H54 (cell line): Measurements from ENCODE around the gene TMEM107.

ENCODE experiments used
- DNase-seq: peaks from one replicate; pipeline ENCODE4 v3.0.0; 2011; ENCODE audit warnings: low spot score, mixed read lengths; ENCODE audit not compliant: insufficient read length
- FAIRE-seq: peaks from 3 replicates; lab custom pipeline; 2011; peaks lifted over from hg19 to GRCh38; lab: Jason Lieb, UNC
- POLR2A ChIP-seq: IDR thresholded peaks from 2 replicates; pipeline ENCODE4 v1.6.1; 2011; ENCODE audit warnings: low read depth, mild to moderate bottlenecking, low read length

TMEM107 gene

DNA sequence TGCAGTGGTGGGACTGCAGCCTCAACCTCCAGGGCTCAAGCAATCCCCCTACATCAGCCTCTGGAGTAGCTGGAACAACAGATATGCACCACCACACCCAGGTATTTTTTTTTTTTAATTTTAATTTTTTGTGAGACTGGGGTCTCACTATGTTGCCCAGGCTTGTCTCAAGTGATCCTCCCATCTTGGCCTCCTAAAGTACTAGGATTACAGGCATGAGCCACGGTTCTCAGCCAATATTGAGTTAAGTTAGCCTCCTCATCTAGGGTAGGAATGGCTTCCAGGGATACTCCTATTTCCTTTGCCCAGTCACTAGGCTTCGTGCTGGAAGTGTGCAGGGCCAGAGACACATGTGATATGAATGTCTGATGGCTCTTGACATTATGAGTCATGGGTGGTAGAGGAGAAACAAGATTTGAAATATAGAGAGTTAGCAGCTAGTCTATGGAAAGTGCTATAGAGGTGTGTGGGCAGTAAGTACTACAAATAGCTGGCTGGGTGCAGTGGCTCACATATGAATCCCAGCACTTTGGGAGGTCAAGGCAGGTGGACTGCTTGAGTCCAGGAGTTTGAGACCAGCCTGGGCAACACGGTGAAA, 44.2 kb downstream of the TMEM107 start:
- DNase-seq (no peak), FAIRE-seq (peak; percentile 6)

DNA sequence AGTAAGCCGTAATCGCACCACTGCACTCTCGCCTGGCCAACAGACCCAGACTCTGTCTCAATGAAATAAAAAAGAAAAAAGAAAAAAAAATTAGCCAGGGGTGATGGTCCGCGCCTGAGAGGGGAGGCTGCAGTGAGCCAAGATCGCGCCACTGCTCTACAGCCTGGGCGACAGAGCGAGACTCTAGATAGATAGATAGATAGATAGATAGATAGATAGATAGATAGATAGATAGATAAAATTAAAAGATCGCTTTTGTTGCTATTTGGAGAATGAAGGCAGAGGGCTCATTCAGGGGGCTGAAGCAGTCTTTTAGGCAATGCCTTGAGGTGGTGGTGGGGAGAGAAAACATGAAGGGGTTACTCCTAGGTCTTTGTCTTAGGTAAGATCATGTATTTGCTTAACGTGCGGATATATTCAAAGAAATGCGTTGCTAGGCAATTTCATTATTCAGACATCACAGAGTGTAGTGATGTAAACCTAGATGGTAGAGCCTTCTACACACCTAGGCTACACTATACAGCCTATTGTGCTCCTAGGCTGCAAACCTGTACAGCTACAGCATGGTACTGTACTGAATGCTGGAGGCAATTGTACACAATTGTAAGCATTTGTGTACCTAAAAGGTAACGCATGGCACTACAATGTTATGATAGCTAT, 47.9 kb downstream of the TMEM107 start:
- no peak for FAIRE-seq
- no peak for DNase-seq
- TF ChIP-seq POLR2A: no peak

More for the DNA sequence above, 44.2 kb downstream of the TMEM107 start:
- TF ChIP-seq POLR2A: no peak

DNA sequence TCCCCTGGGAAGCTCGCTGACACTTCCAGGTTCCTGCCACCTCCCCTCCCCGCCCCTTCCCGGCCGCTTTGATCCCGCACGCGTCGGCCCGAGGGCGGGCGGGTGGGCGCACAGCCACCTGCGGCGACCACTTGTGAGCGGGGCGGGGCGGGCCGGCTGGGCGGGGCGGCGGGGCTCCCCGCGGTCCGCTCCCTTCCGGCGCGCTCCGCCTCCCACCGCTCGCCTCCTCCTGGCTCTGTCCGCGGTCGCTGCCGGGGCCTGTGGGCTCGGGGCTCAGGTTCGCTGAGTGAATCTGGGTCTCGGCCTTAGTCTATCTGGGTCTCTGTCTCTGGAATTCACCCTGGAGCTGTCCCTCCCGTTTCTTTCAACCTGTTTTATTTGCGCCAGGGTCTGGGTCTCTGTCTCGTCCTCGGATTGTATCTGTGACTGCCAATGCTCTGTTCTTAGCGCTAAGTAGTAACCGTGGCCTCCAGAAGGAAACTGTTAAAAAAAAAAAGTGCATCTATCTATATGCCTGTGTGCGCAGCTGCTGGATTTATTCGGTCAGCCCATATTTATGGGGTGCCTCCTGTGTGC, 49.6 kb downstream of the TMEM107 start:
- no peak for FAIRE-seq
- no peak for DNase-seq
- no peak for TF ChIP-seq POLR2A

DNA sequence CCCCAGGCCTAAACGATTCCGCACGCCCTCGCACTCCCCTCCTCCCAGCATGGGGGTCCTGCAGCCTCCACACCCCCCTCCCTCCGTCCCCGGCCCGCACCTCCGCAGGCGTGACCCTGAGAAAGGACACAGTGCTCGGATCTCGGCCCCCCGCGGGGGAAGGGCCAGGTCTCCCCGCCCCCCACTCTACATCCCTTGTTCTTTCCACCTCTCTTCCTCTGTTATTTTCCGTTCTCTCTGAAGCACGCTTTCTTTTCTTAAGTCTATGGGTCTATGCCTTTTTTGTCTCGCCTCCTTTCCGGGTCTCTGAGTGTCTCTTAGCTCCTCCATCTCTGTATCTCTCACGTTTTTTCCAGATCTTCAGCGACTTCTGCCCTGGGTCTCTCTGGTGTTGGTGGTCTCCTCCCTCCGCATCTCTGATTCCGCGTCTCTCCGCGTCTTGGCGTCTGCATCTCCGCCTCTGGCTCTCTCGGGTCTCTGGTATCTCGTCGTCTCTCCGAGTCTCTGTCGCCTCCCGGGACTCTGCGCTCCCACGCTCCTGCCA, 50.2 kb downstream of the TMEM107 start:
- DNase-seq (no peak), FAIRE-seq (no peak)
- TF ChIP-seq POLR2A: no peak

DNA sequence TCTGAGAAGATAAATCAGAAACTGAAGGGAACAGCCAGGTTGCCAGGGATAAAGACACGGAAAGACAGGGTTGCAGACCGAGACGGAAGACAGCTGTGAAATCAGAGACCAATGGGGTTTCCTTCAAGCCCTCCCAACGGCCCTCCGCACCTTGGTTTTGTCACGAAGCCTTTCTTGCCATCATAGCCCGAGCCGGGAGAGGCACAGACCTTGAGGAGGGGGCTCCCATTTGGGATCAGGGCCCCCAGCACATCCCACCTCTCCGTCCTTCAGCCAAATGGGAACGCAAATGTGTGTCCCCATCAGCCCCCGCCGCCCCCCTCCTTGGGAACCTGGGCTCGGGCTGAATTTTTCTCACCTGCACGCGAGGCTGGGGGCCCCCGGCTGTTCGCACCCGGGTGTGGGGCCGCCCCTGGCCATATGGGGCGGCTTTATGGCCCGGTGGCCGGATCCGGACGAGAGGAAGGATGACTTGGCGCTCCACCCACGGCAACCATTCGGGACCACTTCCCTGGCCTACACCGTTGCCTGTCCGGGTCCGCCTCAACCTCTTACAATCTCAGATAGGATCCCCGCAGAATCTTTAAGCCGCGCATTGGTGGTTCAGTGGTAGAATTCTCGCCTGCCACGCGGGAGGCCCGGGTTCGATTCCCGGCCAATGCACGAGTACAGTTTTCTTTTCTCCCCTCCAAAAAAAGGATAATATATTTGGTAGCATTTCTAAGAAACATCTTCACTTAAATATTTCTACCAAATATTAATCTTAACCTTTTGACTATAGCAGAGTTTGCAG, 50.8 kb downstream of the TMEM107 start:
- DNase-seq (no peak), FAIRE-seq (no peak)

DNA sequence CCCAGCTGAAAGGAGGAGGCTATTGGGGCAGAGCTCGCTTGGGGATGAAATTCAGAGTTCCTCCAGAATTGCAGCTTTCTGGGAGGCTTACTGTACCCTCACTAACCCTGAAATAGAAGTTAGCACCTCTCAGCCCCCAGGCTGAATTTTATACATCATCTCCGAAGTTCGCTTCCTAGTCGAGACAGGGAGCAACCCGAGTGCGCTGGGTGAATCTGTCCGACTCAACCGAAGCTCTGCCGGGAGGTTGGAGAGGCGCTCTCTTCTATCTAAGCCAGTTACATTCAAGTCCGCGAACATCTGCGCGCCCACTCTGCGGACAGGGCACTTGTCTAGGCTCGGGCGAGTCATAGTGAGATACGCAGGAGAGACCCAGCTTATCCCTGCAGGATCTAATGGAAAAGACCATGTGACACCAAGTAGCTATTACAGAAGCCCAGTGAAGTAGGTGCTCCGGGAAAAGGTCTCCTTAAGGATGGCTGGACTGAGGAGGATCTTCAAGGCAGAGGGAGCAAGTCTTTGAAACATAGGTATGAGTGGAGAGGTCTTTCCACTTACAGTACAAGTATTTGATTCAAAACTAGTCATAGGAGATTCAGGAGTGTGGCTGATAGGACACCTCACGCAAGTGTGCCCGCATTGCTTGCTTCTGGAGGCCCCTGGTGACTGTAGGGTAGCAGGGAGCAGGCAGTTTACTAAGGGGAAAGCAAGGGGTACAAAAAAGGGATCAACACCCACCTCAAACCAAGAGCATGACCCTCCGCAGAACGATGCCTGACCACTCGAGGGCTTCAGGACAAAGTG, 51.6 kb downstream of the TMEM107 start:
- DNase-seq: no peak

More for the DNA sequence above, 50.8 kb downstream of the TMEM107 start:
- TF ChIP-seq POLR2A: no peak

DNA sequence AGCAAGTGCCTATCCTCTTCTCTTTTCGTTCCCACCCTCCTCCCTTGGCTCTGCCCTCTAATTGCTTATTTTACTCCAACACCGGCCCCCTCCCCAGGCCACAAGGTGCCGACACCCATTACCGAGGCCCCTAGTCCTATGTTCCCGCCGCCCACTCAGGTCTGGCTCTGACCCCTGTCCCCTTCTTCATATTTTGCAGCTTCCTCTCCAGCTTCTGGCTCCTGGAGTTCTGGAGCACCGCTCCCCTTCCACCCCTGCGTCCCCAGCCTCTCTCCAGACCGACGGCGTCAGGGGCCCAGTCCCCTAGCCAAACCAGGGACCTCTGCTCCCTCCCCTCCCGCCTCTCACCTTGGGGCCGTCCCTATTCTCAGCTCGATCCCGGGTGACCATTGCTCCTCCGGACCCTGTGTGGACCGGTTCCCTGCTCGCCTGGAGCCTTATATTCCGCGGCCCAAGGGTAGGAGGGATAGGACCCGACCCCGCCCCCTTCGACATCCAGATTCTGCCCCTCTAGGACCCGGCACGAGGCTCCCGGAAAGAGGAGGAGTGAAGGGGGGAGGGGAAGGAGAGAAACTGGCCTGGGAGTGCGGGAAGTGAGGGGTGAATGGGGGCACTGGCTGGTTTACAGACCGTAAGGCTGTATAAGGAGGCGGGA, 52.4 kb downstream of the TMEM107 start, which contains the start of gene HES7:
Gene HES7, minus strand, starts transcription at position 412 of the 655 bp plus-strand sequence. Its CDS starts 22 bp downstream, at position 390.
- no peak for TF ChIP-seq POLR2A
- FAIRE-seq (no peak), DNase-seq (no peak)

More for the DNA sequence above, 51.6 kb downstream of the TMEM107 start:
- no peak for TF ChIP-seq POLR2A
- FAIRE-seq: no peak

DNA sequence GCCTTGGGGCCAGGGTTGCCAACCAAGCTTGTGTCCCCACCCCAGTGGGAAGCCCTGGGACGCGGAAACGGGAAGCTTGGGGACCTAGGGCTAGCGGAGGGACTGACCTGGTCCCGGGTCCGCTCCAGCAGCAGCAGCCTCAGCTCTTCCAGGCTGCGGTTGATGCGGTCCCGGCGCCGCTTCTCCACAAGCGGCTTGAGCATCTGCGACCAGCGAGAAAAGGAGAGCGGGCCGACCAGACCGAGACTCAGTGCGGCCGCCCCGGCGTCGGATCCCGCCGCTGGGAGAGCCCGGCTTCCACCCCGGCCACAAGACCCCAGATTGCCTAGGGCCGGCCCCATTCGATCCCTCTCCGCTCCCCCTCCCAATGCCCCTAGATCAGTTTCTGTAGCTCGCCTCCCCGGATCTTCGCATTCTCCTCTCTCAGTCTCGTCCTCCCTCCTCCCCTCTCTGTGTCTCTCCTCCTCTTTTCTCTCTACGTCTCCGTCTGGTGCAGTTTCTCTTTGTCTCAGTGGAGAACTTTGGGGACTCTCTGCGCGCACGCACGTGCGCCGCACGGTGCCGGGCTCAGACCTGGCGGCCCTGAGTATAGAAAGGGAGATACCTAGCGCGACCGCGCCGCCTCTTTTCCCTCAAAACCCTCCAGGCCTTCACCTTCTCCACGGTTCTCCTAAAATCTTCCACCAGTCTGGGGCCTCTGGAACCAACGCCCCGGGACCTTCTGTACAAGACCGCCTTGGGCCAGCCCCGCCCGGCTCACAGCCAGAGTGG, 53.1 kb downstream of the TMEM107 start:
- FAIRE-seq (no peak), DNase-seq (no peak)

More for the DNA sequence above, 53.1 kb downstream of the TMEM107 start:
- TF ChIP-seq POLR2A: no peak
